Peyer's patch (tissue), 4 donors: Measurements from ENCODE around the gene TMEM132D.
"Not testable (repeated sequence)": the region's sequence is repeated elsewhere in the genome, so short reads cannot be mapped to it uniquely, and the experiment has no call there.

Experiments used
- CTCF ChIP-seq, 6 experiments: fragments of 450-650 bp in 4 of 6; fragments of 200-600 bp in 2 of 6; sonication (generic) in 1 of 6; IDR thresholded peaks; one replicate each; pipeline ENCODE4 v1.5.1; 2017 to 2019; ENCODE audit warnings: antibody characterized with exemption in 6 of 6, mild to moderate bottlenecking in 3 of 6, moderate library complexity in 1 of 6
- POLR2A ChIP-seq, 2 donors: fragments of 450-650 bp; IDR thresholded peaks; one replicate each; pipeline ENCODE4 v1.5.1; 2017; ENCODE audit warnings: antibody characterized with exemption in 2 of 2, mild to moderate bottlenecking in 2 of 2, moderate library complexity in 2 of 2

GRCh38 chr12:129549020-129549419 is 354.8 kb downstream of the TMEM132D start:
- TF ChIP-seq CTCF, POLR2A (IDR thresholded peaks at IDR 0.05): not testable (repeated sequence)
